NCI-H510A treated with DMSO at 0.1 percent for 48 hours (cell line): ENCODE data around the gene CEND1.
A peak's percentile ranks its signal among the peaks of the same experiment; 100 is the strongest.

Source experiments
- DNase-seq: peaks from one replicate; lab custom pipeline; 2025; lab: John Stamatoyannopoulos, UW

CEND1 gene

DNA sequence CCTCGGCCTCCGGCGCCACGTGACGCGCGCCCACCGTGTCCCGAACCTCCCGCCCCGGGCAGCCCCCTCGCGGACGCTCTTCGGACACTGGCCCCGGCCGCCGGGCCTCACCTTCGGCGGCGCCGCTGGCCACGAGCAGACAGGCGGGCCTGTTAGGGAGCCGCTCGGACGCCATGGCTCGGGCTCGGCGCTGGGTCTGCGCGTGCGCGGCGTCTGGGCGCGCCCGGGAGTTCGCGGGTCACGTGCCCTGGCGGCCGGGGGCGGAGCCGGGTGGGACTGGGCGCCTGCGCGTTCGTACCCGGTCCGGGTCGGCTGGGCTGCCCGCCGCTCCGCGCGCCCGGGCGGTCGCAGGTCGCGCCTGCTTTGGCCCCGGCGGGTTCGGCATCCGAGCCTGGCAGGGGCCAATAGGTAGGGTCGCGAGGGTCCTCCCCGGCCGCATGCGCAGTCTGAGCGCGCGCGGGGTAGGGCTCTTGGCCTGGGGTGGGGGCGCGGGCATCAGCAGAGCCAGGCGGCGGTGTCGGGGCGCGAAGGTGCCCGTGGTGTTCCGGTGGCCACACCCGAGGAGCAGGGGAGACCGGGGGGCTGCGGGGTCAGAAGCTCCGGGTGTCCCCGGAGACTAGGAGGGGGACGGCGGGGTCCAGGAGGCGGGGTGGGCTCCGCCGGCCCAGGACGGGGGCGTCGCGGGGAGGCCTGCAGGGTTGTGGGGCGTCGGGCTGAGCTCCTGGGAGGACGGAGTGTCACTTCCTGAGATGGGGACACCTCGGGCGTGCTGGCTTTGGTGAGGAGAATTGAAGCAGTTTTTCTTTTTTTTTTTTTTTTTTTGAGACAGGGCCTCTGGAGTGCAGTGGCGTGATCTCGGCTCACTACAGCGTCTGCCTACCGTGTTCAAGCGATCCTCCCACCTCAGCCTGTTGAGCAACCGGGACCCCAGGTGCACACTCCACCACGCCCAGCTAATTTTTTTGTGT is 12.3 kb downstream of the CEND1 start, which contains the start of gene GATD1:
Gene GATD1 (minus strand): TSS at position 200 of the 968 bp plus-strand sequence. CDS start 25 bp downstream, at position 175.
- peak; percentile 72 for DNase-seq

DNA sequence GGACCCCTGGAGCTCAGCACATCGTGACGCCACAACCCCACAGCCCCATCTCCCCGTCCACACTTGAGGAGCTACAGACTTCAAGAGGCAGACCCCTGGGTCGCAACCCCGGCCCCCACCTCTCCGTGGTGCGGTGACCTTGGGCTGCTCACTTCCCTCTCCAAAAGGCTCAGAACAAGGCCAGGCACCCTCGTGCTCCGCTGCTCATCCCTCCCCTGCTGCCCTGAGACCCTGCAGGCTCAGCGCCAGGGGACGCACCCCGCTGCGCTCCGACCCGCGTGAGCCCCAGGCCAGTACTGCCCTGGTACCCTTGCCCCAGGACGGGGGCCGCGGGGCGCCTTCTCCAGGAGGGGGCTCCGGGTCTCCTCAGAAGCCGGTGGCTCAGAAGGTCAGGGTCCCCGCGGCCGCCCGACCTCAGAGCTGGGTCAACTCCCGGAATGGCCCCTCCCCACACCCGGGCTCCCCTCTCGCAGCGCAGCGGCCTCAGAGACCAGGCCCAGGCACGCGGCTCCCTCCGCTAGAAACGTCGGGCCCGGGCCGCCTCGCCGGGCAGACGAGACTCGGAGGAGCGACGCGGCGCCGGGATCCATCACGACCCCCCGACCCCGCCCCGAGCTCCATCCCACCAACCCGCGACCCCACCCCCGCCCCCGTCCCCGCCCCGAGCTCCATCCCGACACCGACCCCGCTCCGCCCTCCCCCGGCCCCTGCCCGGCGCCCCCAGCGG is 13.2 kb downstream of the CEND1 start:
- no peak for DNase-seq

DNA sequence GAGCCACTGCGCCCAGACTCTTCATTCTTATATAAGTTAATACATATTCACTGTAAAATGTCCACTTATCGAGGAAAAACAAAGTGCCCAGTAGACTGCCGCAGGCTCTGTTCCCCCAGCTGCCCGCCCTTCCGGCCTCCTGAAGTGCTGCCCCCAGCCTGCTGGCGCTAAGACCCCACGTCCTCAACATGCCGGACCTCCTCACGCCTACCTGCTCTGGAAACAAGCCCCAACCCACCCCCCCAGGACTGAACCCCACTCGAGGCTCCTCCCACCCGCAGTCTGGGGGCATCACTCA is 13.7 kb downstream of the CEND1 start:
- DNase-seq: no peak

DNA sequence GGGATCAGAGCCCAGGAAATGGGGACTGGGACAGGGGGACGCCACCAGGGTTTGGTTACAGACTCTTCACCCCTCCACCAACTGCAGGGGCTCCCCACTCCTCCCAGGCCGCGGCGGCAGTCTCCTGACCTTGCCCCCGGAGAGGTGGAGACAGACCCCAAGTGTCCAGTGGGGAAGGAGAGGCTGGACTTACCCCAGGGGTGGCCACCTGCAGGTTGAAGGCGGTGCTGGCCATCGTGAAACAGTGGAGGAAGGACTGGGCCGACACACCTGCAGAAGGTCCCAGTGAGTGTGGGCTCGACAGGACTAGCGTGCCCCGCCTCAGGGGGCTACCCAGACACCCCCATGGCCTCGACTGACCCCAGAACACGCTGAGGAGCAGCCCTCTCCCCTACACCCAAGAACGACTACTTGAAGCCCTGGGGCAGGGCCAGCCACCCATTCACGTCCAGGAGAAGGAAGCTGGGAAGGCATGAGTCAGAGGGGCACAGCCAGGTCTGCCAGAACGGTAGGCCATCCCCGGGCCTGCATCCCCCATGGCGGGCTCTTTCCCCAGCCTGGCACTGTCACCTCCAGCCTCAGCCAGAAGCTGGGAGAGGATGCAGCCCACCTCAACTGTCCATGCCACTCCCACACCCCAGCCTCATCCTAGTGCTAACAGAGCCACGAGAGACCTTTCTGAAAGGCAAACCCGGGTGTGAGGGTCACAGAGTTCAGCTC is 14.9 kb downstream of the CEND1 start:
- DNase-seq: no peak

DNA sequence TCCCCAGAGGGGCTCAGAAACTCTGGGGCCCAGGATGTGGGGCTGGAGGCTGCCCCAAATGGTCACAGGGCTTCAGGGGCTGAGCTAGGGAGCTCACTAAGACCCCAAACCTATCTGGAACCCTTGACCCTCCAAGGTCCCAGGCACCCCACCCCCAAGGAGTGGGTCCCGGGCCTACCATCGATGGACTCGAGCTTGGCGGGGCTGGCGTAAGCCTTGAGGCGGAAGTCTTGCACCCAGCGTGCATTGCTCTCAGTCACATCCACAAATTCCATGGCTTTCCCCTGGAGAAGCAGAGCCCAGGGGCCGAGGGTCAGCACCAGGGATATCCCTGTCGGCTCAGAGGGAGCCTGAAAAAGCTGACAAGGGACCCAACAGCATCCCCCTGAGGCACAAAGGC is 16.1 kb downstream of the CEND1 start:
- no peak for DNase-seq

DNA sequence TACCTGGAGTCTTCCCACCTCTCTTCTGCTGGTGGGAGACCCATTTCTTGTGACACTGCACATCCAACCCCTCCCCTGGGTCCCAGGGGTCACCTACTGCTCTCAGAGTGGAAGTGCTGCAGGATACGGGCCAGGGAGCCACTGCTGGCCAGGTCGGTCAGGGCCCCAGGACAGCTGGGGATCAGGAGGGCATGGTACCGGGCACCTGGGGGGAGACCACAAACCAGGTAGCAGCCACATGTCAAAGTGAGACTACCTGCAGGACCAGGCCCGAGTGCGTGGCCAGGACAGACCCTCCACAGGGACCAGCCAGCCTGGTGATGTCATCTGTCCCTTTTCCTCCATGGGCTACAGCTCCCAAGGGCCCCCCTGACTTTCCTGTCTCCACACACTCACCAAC is 16.5 kb downstream of the CEND1 start:
- DNase-seq: no peak

DNA sequence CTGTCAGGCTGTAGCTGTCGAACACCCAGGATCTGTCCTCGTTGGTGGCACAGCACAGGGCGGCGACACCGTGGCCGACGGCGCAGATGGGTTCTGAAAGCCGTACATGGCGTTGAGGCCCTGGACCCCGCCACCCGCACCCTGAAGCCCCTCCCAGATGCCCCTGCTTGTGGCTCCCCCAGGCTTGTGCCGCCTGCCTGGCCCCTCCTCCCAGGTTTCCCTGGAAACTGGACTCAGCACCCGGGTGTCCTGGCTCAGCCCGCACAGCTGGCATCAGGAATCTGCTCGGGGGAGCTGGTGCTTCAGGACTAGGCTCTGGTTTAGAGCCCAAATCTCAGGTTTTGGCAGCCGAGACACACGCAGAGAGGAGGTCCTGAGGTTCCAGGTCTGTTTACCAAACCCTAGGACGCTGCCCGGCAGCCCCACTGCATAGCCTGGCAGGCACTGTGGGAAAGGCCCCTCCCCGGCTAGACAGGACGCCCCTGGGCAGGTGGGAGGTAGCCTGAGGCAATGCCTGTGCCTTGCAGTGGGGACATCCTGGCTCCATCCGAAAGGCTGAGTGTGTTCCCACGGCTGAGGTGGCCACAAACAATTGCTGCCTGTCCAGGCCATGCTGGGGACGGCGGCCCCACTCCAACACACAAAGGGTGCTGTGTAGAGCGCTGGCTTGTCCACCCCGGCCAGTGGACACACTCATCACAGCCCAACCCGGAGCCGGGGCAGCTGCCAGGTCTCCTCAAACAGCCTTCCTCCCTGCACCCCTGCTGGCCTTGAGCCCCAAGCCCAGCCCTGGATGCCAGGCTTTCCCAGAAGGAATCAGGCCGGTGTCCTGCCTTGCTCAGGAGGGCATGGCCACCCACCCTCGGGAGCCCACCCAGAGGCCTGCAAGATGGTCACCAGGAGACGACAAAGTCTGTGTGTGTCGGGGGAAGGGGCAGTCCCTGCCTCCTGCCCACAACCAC is 17.2 kb downstream of the CEND1 start:
- DNase-seq: no peak

DNA sequence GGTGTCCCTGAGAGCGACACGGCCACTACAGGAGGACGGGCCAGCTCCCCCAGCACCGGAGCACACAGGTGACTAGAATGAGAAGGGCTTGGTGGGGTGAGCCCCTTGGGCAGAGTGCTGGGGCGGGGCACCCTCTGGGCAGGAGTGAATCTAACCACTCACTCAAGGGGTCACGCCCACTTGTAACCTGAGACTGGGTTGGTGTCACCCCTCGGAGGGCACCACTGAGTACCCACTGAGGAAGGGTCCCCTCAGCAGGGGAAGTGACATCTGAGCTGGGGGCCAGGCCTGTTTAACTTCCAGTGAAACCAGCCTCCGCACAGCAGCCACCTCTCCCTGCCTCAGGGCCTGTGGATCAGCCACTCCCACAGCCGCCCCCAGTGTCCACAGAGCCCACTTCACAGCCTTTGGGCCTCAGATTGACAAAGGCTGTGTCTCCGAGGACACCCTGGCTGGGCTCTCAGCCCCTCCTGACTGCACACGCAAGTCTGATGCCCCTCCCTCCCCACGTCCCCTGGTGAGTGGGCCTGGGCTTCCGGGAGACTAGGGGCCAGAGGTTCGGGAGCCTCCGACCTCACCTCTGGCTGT is 18.2 kb downstream of the CEND1 start:
- no peak for DNase-seq

DNA sequence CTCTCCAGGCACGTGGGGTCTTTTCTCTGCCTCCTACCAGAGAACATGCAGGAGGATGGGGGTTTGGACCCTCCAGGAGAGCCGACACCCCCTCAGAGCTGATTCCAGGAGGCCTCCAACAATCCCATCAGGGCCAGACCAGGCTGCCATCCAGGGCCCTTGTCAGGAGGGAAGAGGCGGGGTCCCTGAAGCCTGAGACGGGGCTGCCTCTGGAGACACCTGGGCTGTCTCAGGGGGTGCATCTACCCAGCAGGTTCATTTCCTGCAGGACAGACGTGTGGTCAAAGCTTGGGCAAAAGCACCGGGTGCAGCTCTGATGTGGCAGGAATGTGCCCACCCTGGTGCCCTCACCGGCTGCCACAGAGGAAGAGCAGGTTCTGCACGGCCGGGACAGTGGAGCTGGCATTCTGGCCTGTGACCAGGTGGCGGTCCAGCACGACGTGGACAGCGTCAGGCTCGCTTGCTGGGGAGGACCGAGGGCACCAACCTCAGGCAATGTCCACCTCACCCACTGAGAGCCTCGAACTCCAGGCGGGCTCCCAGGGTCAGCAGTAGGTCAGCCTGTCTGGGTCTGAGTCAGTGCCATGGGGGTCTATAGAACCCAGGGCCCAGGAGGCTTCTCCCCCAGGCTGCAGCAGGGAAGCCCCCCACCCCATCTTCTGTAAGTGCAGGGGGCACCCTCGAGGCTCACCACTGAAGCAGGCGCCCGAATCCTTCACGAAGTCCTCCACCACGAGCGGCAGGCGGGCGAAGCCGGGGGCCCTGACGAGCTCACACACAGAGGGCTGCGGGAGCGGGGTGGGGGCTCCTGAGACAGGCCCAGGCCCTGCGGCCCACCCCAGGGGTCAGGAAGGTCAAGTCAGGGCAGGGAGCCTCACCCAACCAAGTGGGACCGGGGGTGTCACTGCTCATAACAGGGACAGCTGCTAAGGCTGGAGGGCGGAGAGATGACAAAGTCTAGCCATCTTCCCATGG is 19.0 kb downstream of the CEND1 start:
- no peak for DNase-seq

DNA sequence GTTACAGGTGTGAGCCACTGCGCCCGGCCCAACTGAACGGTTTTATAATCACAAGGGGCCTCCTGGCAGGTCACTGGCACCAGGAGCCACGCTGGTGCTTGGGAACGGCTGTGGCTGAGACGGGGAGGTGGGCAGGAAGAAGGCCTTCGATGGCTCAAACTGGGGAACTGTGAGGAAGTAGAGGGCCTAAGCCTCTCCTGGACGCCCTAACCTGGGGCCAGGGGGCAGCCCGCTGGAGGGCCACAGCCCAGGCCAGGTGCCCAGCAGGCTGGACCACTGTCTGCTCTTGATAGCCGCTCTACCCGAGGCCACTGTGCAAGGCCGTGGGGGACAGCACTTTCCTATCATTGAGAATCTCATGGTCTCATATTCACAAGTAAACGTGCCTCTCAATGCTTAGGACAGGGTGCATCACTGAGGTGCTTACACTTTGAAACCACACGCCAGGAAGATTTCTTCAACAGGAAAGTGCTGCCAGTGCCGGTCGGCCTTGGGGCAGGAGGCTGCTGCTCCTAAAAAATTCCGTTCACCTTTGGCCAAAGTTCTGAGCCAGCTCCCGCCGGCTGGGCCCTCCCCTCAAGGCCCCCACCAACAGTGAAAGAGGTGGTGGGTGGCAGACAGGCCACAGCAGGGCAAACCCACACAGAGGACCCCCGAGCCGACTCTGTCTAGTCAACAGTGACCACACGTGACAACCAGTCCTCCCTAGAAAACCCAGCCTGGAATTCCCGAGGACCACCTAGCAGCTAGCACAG is 19.8 kb downstream of the CEND1 start:
- DNase-seq: no peak

DNA sequence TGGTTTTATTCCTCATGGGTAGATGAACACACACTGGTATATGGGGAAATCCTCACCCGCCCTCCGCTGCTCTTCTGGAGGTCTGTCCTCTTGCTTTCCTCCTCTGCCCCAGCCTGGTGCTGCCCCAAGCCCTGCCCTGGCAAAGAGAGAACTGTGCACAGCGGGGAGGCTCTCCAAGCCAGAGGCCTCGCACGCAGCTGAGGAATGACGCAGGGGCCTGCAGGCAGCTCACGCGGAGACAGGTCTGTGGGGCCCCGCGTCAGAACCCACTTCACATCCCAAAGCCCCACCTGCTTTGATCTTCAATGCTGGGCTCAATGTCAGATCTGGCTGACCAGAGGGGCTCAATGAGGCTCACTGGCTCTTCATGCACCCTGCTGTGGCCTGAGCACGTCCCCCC is 22.7 kb downstream of the CEND1 start:
- no peak for DNase-seq

DNA sequence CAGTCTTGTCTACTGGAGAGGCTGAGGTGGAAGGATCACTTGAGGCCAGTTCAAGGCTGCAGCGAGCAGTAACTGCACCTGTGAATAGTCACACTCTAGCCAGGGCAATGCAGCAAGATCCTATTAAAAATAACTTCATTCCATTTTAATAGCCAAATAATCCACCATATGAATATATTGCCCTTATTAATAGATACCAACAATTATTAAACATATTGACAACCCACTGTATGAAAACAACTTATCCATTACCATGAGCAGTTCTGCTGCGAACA is 23.0 kb downstream of the CEND1 start:
- DNase-seq: no peak

DNA sequence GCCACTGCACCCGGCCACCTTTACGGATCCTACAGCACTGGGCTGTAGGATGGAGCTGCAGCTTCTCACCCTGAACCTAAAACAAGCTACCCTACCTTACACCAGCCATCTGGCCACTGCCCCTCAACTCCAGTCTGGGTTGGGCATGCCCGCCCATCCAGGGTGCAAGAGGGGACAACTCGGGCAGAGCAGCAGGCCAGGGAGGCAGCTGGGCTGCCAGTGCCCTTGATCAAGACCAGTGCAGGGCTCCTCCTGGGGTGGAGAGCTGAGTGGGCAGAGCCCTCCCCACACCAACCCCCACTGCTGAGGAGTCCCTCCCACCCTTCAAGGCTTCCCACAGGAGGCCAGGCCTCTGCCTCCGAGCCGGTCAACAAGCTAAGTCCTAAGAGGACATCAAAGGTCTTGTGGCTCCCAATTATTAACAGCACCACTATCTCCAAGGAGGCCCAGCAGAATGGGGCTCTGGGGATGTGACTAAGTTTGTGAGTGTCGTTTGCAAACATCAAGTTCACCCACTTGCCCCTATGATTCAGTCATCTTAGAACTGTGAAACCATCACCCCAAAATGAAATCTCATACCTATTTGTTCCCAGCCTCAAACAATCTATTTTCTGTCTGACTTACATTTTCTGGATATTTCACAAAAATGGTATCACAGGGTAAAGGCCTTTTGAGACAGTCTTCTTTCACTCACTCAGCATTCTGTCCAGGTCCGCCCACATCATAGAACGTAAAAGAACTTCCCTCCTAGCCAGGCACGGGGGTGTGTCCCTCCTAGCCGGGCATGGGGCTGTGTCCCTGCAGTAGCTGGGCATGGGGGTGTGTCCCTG is 23.6 kb downstream of the CEND1 start:
- no peak for DNase-seq

DNA sequence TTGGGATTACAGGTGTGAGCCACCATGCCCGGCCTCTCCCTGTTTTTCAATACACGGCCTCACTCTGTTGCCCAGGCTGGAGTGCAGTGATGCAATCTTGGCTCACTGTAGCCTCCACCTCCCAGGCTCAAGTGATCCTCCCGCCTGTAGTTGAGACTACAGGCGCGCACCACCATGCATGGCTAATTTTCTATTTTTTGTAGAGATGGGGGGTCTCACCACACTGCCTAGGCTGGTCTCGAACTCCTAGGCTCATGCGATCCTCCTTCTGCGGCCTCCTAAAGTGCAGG is 24.1 kb downstream of the CEND1 start:
- DNase-seq: no peak

DNA sequence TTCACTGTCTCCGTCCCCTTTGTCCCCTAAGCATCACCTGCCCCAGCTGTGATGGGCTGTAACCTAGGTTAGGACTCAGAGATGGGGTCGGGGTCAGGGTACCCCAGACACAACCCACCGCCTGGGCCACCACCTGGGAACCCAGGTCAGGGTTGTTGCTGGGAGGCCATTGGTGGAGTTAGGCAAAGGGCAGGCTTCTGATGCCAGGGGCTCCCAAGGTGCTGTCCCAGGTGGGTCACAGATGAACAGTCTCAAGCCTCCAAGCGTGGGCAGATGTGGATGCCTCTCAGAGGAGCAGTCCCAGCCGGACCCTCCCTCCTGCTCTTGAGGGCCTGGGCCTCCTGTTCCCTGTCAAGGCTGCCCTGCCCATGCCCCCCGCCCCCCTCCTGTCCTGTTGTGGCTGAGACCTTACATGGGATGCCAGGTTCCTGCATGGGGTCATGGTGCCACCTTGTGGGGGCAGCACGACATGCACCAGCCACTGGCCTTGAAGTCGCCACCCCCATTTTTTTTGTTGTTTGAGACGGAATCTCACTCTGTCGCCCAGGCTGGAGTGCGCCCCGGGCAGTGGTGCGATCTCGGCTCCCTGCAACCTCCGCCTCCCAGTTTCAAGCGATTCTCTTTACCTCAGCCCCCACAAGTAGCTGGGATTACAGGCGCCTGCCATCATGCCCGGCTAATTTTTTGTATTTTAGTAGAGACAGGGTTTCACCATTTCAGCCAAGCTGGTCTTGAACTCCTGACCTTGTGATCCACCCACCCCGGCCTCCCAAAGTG is 24.7 kb downstream of the CEND1 start:
- DNase-seq: no peak

DNA sequence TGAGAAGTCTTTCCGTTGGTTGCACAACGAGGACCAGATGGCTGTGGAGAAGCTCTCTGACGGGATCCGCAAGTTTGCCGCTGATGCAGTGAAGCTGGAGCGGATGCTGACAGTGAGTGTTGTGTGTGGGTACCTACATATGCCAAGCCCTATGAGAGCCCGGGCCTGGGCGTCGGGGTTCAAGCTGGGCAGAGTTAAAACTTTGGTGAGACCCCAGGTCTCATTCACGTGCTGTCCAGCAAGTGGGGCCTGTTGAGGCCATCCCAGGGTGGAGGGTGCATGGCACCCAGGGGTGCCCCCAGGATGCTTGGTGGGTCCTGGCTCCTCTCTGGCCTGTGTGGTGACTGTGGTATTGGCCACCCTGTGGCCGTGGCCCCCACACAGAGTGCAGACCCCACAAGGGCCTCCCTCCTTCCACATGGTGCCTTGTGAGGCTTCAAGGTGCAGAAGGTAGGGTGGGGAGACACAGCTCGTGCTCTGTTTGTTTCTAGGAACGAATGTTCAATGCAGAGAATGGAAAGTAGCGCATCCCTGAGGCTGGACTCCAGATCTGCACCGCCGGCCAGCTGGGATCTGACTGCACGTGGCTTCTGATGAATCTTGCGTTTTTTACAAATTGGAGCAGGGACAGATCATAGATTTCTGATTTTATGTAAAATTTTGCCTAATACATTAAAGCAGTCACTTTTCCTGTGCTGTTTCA is 25.4 kb downstream of the CEND1 start:
- no peak for DNase-seq
